Parathyroid adenoma (tissue), 2 donors: Measurements from ENCODE around the gene ABHD17A.
"Not testable (repeated sequence)": the region's sequence is repeated elsewhere in the genome, so short reads cannot be mapped to it uniquely, and the experiment has no call there.

ENCODE experiments used
- H2AFZ ChIP-seq: fragments of 300-600 bp; sonication (generic); one replicate; pipeline ENCODE4 v1.7.0; 2017; ENCODE audit warnings: antibody characterized with exemption, mild to moderate bottlenecking
- H3K27ac ChIP-seq: fragments of 300-600 bp; sonication (generic); one replicate; pipeline ENCODE4 v1.7.0; 2017
- H3K27me3 ChIP-seq: fragments of 300-600 bp; sonication (generic); one replicate; pipeline ENCODE4 v1.7.0; 2017; ENCODE audit warnings: low read length; ENCODE audit not compliant: control insufficient read depth, insufficient read depth
- H3K36me3 ChIP-seq: fragments of 300-600 bp; sonication (generic); one replicate; pipeline ENCODE4 v1.7.0; 2017; ENCODE audit warnings: low read length; ENCODE audit not compliant: control insufficient read depth, insufficient read depth
- H3K4me1 ChIP-seq: fragments of 300-600 bp; sonication (generic); one replicate; pipeline ENCODE4 v1.7.0; 2017; ENCODE audit warnings: control low read depth
- H3K4me2 ChIP-seq: fragments of 300-600 bp; sonication (generic); one replicate; pipeline ENCODE4 v1.7.0; 2017; ENCODE audit warnings: low read length
- H3K4me3 ChIP-seq: fragments of 300-600 bp; sonication (generic); one replicate; pipeline ENCODE4 v1.7.0; 2017; ENCODE audit warnings: low read depth, low read length
- H3K79me2 ChIP-seq: fragments of 300-600 bp; sonication (generic); one replicate; pipeline ENCODE4 v1.7.0; 2017; ENCODE audit warnings: control low read depth
- H3K9ac ChIP-seq: fragments of 300-600 bp; sonication (generic); one replicate; pipeline ENCODE4 v1.7.0; 2017; ENCODE audit warnings: mild to moderate bottlenecking
- H3K9me3 ChIP-seq: fragments of 300-600 bp; sonication (generic); one replicate; pipeline ENCODE4 v1.7.0; 2017; ENCODE audit warnings: low read length; ENCODE audit not compliant: control insufficient read depth
- CTCF ChIP-seq: fragments of 300-600 bp; sonication (generic); IDR thresholded peaks from one replicate; pipeline ENCODE4 v1.7.0; 2017; ENCODE audit warnings: antibody characterized with exemption, mild to moderate bottlenecking
- donor health status: primary hyperparathyroidism.

Gene ABHD17A

GRCh38 chr19:1885398-1886119 lies at the start of gene ABHD17A:
Gene ABHD17A (minus strand): TSS chr19:1885496. CDS start chr19:1881566, 3,930 bp downstream.
- Histone ChIP-seq H3K79me2 (peaks cover 24% of the 10 kb centered on the region), H3K9ac (peak within 1 kb of the TSS; percentile 69), H3K27ac (peak within 1 kb of the TSS; percentile 64), H3K4me3 (peak within 1 kb of the TSS; percentile 64), H3K4me2 (peak within 1 kb of the TSS; percentile 70), H2AFZ (peak within 1 kb of the TSS; percentile 55)
- not testable (repeated sequence) for H3K4me1 ChIP-seq, H3K27me3 ChIP-seq, H3K9me3 ChIP-seq, H3K36me3 ChIP-seq

GRCh38 chr19:1933942-1934341 lies 48.6 kb upstream of the ABHD17A start:
- TF ChIP-seq CTCF: no peak
- no peak overlapping the region for H2AFZ ChIP-seq
- no peaks in the 10 kb centered on the region for H3K79me2 ChIP-seq
- no peak overlapping the region for H3K4me2 ChIP-seq
- H3K27me3 ChIP-seq: no peaks in the 10 kb centered on the region
- no peaks in the 10 kb centered on the region for H3K36me3 ChIP-seq
- H3K9ac ChIP-seq: no peak overlapping the region
- H3K4me1 ChIP-seq: peaks cover 4% of the 10 kb centered on the region
- no peak overlapping the region for H3K4me3 ChIP-seq
- no peak overlapping the region for H3K27ac ChIP-seq
- no peaks in the 10 kb centered on the region for H3K9me3 ChIP-seq

DNA sequence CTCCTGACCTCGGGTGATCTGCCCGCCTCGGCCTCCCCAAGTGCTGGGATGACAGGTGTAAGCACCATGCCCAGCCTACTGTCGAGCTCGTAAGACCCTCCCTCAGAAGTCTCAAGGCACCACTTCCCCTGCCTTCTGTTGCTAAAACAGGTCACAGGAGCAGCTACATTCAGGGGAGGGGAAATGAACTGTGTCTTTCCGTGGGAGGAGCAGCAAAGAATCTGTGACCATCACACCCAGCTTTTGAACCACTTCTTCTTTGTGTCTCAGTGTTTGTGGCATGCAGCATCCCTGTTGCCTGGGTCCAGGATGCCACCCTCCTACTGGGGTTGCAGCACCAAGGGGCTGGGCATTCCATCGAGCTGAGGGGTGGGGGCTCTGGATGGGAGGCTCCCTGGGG lies 47.9 kb upstream of the ABHD17A start:
- Histone ChIP-seq H3K79me2 (no peaks in the 10 kb centered on the region), H3K4me1 (peaks cover 4% of the 10 kb centered on the region), H3K9me3 (no peaks in the 10 kb centered on the region), H3K4me2 (no peak overlapping the region), H3K36me3 (no peaks in the 10 kb centered on the region), H3K9ac (no peak overlapping the region), H2AFZ (no peak overlapping the region), H3K27ac (no peak overlapping the region), H3K27me3 (no peaks in the 10 kb centered on the region), H3K4me3 (no peak overlapping the region)
- TF ChIP-seq CTCF: no peak

GRCh38 chr19:1932395-1932794 lies 47.1 kb upstream of the ABHD17A start:
- Histone ChIP-seq H3K27me3 (no peaks in the 10 kb centered on the region), H3K9ac (no peak overlapping the region), H3K4me3 (no peak overlapping the region), H3K36me3 (no peaks in the 10 kb centered on the region), H3K27ac (no peak overlapping the region), H3K4me2 (no peak overlapping the region), H3K4me1 (peaks cover 4% of the 10 kb centered on the region), H3K9me3 (no peaks in the 10 kb centered on the region), H3K79me2 (no peaks in the 10 kb centered on the region), H2AFZ (no peak overlapping the region)
- no peak for TF ChIP-seq CTCF

GRCh38 chr19:1931445-1931844 lies 46.1 kb upstream of the ABHD17A start:
- Histone ChIP-seq H3K79me2 (no peaks in the 10 kb centered on the region), H3K4me3 (no peak overlapping the region), H3K4me1 (peaks cover 4% of the 10 kb centered on the region), H3K4me2 (no peak overlapping the region), H3K27me3 (no peaks in the 10 kb centered on the region), H3K9ac (no peak overlapping the region), H3K36me3 (no peaks in the 10 kb centered on the region), H2AFZ (no peak overlapping the region), H3K9me3 (no peaks in the 10 kb centered on the region), H3K27ac (no peak overlapping the region)
- TF ChIP-seq CTCF: no peak
